HG03064 (cell line): Measurements from ENCODE around the gene TRIB2.
"Not testable (repeated sequence)": the region's sequence is repeated elsewhere in the genome, so short reads cannot be mapped to it uniquely, and the experiment has no call there.

Experiments
- ATAC-seq: cut with Tn5 transposase; IDR thresholded peaks from one replicate; pipeline ENCODE4 v1.9.1; 2021; ENCODE audit warnings: low read depth; ENCODE audit not compliant: unreplicated experiment

Gene TRIB2

DNA sequence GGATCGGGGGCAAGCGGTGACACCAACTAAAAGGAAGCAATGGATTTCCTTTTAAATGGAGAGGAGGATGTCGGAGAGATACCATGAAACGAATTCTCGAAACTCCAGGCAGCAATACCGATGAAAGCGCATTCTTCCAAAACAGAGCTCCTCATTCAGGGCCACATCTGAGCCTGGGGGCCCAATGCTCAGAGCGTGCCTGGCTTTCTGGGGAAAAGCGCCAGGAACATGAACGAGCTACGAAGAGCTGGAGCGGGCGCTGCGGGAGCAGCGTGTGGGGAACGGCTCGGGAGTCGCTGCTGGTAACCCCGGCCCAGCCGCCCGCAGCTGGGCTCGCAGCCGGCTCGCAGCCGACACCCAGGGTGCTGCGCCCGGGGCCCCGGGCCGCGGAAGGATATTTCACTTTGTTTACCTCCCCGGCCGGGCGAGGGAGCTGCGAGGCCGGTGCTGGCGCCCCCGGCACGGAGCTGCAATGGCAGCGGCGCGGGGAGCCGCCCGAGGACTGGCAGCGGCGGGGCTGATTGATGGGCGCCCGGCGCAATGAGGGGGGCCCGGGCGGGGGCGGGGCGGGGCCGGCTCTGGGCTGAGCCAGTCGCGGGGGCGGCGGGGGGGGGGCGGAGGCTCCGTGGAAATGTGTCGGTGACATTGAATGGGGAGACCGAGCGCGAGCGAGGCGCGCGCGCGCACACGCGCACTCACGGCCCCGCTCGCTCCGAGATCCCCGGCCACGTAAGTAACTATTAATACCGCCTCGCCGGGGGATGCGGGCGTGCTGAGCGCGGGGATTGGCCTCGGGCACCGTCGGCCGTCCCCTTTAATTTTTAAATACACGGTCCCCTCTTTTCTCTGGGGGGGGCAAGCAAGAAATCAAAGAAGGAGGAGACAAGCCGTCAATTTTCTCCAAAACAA is at the start of gene TRIB2:
Gene TRIB2, plus strand, starts transcription at position 655 of the 909 bp plus-strand sequence. CDS start 1,372 bp downstream, outside the sequence.
- ATAC-seq = peak; percentile 63

DNA sequence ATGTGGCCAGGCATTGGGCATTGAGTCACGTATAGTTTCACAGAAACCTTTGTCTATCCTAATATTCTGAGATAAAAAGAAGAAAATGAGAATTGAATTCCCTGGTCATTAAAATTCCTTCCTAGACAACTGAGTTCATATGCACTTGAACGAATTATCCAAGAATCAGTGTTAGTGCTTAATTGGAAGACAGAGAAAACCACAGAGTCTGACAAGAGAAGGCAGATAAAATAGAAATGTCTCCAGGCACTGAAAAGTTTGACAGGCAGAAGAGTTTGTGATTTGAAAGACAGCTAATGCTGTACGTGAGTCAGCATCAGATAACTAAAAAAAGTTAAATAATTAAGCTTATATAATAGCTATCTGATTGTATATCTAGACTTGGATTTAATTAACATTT is 47.7 kb upstream of the TRIB2 start:
- no peak for ATAC-seq

DNA sequence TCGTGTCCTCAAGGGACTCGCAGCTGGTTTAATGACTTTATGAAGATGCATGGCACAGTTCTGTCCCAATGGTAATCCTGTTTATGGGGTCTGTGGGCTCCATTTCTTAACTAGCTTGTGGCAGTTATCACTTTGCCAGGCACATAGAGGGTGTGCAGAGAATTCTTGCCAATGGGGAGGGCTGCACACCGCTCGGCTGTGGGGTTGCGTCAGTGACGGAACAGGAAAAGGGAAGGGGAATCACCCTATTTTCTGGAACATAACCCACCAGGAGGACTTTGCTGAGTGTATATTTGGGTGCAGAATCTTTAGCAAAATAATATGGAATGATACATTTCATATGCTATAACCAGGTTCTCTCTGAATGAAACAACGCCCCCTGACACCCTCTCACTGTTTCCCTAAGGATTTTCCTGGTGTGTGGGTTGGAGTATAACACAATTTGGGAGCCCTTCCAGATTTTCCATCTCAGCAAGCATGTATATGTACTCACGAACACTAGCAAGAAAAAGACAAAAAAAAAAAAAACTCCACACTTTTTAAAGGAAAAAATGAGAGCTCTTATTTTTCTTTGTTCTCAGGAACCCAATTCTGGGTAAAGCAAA is 43.9 kb upstream of the TRIB2 start:
- no peak for ATAC-seq

DNA sequence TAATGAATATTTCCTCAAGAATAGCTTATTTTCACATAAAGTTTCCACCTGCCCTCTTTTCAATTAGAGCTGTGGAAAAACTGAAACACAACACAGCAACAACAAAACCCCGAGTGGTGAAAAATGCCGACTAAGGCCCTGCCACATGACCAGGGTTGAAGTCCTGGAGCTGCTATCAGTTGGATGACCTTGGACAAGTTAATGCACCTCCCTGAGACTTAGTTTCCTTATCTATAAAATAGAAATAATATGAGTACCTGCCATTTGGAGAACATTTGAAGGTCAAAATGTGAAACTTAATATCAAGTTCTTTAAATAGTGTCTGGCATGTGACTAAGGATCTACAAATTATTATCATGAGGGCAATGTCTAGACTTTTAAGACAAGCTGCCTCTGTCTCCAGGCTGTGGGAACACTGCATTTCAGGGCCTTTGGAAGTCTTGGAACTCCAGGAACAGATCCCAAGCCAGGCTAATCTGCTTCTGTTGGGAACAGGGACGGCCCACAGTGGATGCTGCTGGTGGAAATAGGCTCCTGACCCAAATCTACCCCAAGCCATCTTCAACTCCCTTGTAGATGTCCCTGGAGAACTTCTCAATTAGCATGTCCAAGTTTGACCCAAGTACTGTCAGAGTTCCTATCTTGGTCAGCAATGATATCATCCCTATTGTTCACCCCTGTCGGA is 42.0 kb upstream of the TRIB2 start:
- ATAC-seq = no peak

DNA sequence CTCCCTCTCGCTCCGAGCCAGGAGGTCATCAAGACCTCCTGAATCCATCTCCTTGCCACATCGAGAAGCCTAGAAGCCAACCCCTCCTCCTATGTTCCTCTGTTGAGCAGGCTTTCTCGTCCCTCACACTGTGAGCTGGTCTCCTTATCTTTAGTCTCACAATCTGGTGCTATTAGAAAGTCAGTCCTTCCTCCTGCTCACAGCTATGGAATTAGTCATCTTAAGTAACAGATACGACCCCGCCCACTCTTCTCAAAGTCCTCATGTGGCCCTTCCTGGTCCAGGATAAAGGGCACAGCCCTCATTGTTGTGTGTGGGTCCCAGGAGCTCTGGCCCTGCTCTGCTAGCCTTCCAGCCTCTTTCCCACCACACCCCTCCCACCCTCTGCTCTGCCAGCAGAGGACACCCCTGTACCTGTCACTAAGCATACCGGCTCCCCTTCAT is 41.4 kb upstream of the TRIB2 start:
- no peak for ATAC-seq

DNA sequence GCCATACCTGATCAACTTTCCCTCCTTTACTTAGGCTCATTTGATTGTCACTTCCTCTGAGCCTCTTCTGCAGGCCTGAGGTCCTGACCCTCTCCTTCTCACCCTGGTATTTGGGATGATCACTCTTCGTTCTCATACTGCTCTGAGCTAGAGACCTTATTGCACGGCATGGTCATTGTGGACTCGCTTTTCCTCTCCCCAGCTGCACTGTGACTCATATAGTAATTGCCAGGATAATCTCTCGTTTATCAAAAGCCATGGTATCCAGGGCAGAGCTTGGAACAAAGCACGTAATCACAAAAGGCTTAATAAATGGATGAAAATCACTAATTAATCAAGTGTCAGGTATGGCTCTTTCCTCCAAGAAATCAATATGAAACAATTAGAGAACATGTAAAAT is 40.9 kb upstream of the TRIB2 start:
- ATAC-seq = no peak

DNA sequence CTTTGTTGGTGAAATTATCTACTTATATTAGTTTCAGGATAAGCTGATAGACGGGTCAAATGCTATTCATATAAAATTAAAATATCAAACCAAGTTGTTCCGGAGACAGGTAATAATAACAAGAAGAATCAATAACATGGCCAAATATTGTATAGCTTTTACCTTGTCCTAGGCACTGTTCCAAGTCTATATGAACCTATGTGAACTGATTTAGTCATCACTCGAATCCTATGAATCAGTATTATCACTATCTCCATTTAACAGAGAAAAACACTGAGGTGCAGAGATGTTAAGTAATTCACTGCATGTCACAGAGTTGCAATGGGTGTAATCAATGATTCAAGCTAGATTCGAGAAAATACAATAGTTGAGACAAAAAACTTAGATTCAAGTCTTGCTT is 40.0 kb upstream of the TRIB2 start:
- no peak for ATAC-seq

DNA sequence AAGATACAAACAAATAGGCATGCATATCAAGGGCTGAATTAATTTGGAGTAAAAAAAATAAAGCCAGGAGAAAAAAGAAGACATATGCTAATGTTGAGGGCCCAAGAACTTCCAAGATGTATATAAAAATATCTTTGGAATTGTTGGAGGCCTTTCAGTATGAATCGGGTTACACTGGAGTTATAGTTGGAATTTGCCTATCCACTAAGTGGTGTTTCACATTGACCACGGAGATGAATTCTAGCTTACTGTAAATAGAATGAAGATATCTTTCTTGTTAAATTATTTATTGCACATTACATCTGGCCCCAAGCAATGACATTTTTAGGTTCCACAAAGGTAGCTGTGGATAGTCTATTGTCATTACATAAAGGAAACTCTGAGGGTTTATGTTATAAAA is 38.5 kb upstream of the TRIB2 start:
- no peak for ATAC-seq

DNA sequence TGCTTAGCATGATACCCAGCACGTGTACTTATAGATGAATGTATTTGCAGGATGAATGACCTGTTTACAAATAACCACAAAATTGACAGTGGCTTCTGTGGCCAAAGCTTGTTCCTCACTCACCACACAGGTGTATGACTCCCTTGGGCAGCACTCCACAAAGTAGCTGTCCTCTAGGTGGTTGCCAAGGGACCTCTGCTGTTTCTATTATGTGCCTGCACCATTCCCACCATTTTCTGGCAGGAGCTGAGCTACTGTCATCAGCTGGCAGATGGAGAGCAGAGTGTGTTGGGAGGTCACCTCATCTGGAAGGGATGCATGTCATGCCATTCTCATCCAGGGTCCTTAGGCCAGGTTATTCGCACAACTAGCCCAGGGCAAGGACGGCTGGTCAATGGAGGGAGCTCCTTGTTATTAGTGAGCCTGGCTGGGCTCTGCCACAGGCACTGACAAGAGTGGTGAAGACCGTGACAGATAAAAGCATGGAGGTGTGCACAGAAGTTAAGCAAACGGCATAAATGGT is 37.1 kb upstream of the TRIB2 start:
- no peak for ATAC-seq

DNA sequence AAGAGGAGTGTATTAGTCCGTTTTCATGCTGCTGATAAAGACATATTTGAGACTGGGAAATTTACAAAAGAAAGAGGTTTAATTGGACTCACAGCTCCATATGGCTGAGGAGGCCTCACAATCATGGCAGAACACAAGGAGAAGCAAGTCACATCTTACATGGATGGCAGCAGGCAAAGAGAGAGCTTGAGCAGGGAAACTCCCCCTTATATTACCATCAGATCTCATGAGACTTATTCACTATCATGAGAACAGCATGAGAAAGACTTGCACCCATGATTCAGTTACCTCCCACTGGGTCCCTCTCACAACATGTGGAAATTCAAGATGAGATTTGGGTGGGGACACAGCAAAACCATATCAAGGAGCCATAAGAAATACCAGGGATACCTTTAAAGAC is 36.6 kb upstream of the TRIB2 start:
- not testable (repeated sequence) for ATAC-seq

DNA sequence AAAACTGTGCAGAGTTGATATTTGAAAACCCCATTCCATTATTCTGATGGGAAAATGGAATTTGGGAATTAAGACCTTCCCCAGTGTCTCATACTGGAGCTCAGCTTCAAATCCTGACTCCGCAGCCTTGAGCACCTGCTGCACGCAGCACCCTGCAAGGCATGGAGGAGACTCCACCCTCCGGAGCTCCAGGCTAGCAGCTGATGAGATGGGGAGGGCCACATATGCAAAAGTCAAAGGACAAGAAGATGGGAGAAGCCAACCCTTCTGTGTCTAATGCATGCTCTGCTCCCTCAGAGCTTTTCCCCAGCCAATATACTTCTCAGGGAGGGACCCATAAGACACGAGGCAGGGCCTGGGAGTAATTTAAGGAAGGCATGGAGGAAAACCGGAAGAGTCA is 34.7 kb upstream of the TRIB2 start:
- ATAC-seq = no peak

DNA sequence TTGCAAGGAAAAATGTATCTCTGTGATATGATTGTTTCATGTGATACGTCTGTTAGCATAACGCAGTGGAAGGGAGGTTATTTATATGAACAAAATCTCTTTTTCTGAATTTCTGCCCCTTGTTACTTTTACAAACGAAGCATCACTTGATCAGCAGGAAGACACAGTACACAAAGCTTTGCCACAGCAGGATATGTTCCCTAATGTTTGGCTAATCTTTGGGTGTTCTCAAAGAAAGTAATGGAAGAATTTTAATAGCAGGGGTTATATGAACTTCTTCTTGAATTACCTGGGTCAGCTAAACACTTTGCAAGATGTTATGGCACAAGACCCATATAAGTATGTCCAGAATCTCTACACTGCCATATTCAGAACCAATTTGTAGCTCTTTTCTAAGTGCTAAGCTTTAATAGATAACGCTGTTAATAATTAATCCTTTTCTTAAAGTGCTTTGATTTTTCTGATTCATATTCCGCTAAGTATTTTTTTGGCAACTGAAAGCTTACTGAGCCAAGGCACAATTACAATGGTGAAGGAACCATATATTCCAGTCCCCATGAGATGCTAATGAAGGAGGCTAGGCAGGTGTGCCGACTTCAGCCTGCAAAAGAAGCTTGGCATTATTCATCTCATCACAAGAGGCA is 33.2 kb upstream of the TRIB2 start:
- ATAC-seq = no peak

DNA sequence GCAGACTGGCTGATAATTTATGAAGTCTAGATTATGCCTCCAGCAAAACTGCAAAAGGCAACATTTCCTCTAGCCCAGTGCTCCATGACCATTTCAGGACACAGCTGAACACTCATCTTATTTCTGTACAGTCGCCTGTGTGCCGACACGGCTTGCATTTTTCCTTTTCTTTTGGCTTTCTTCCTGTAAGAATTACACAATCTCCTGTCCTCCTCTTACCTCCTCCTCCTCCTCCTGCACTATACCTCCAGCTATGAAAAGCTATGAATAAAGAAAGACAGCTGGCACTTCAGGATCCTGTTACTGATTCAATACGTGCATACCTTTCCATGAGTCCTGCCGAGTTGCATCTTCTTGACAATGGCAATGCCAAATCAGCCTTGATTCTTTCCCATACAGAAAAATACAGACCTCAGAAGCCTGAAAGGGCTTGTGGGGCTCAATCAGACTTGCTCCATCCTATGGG is 32.2 kb upstream of the TRIB2 start:
- ATAC-seq = no peak

DNA sequence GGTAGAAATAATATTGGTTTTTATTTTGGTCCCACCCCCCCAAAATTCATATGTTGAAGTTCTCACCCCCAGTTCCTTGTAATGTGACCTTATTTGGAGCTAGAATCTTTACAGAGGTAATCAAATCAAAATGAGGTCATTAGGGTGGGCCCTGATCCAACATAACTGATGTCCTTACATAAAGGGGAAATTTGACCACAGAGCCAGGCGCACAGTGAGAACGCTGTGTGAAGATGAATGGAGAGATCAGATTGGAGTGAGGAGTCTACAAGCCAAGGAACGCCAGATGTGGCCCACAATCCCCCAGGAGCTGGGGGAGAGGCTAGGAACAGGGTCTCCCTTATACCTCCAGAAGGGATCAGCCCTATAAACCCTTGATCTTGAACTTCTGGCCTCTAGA is 31.6 kb upstream of the TRIB2 start:
- ATAC-seq = no peak

DNA sequence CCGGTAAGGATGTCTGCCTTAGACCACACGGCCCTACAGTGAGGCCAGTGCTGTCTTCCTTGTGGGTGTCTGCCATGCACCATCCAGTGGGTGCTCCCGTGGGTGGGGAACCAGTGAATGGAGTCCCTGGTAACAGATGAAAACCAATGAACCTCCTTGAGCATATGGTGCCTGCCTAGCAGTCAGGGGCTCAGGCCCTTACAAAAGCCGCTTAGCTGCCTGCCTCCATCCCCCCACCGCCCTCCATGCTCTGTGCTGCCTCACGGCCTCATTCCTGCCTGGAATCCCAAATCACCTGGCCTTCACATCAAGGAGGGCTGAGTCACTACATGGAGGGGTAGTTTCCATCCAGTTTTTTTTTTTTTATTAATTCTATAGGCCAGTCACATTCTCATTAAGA is 30.8 kb upstream of the TRIB2 start:
- ATAC-seq = no peak

DNA sequence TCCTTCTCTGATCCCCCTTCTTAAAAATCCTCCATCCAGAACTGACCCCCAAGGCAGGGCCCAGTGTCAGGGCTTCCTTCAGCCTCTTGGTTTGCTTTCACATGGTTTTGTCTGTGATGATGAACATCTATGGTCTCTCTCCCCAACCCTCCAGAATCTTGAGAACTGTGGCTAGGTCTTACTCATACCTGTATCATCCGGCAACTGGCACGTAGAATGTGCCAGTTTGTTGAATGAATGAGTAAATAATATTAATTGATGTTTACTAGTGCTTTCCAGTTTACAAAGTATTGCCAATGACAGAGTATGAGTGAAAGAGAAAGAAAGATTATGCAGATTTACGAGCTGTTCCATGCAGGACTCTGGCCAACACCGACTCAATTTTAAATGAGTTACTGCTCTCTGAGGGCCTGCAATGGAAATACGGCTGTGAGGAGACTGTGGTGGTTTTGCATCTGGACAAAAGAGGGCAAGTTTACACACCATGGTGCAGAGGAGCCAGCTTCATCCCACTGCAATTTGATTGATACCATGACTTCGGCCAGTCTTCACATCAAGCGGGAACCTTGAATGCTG is 29.9 kb upstream of the TRIB2 start:
- no peak for ATAC-seq

DNA sequence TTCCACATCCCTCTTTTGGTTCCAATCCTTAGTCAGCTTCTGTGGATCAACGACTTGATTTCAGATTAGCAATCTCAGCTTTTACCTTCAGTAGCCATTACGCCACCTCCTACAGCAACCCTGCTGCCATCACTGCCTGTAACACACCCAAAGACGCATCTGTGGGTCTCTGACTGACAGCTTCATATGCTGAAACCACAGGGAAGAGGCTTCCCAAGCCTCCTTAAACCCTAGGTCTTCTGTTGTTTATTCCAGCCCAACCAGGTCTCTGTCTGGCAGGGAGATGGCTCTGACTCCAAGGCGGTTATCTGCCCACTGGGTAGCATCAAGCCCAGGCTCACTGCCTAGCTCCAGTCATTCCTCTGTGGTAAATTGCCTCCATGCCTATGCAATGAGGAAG is 28.6 kb upstream of the TRIB2 start:
- ATAC-seq = no peak

DNA sequence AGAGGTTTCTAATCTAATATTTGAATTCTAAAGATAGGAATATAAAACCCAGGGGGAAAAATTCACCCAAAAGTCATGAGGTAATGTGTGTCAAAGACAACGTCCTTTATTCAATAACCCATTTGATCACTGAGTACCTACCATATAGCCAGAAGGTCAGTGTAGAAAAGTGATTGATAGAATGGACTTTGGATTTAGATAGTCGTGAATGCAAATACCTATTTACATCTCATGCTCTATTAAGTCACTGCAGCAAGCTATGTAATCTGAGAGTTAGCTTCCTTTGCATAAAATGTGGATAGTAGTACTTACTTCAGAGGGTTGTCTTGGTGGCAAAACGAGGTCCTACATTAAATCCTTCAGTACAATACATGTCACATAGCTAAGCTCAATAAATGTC is 27.8 kb upstream of the TRIB2 start:
- ATAC-seq = no peak

DNA sequence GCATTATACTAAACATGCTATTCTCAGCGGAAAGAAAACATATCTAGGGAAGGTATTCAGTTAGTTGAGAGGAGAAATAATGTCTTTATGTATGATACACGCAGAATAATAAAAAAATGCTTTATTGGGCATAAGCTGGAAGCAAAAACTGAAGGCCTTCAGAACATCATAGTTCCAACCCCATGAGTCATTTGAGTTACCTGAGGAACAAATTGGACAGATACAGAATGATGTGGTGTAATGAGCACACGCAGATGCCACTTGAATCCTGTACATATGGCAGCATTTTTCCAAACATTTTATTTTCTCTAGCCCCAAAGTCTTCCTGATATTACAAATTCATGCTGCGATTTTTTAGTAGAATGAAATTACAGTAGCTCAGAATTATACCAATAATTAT is 23.2 kb upstream of the TRIB2 start:
- ATAC-seq = no peak
